ENCODE measurements around the gene GSTK1.
"Not testable (repeated sequence)": the region's sequence is repeated elsewhere in the genome, so short reads cannot be mapped to it uniquely, and the experiment has no call there.

DNA sequence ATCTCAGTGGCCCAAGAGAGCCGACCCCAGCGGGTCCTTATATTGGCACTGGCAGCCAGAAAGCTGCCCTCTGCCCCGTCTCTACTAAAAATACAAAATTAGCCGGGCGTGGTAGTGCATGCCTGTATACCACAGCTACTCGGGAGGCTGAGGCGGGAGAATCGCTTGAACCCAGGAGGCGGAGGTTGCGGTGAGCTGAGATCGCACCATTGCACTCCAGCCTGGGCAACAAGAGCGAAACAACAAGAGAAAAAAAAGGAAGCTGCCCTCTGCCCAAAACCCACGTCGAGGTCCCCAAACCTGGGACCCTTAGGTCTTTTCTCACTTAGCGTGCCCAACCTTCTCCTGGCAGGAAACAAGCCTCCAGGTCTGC, 941 bp downstream of the GSTK1 start:
- TF ChIP-seq CSDC2 (CRISPR knock-in tag; IDR thresholded peaks at IDR 0.05); ZNF8 (CRISPR knock-in tag; IDR thresholded peaks at IDR 0.05); ARNTL (CRISPR knock-in tag; IDR thresholded peaks at IDR 0.05; ENCODE audit: borderline replicate concordance, low read depth): not testable (repeated sequence)
- TF ChIP-seq, protein P1, sequence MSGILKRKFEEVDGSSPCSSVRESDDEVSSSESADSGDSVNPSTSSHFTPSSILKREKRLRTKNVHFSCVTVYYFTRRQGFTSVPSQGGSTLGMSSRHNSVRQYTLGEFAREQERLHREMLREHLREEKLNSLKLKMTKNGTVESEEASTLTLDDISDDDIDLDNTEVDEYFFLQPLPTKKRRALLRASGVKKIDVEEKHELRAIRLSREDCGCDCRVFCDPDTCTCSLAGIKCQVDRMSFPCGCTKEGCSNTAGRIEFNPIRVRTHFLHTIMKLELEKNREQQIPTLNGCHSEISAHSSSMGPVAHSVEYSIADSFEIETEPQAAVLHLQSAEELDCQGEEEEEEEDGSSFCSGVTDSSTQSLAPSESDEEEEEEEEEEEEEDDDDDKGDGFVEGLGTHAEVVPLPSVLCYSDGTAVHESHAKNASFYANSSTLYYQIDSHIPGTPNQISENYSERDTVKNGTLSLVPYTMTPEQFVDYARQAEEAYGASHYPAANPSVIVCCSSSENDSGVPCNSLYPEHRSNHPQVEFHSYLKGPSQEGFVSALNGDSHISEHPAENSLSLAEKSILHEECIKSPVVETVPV (CRISPR knock-in tag; IDR thresholded peaks at IDR 0.05), result not testable (repeated sequence)
- TF ChIP-seq, protein P2, sequence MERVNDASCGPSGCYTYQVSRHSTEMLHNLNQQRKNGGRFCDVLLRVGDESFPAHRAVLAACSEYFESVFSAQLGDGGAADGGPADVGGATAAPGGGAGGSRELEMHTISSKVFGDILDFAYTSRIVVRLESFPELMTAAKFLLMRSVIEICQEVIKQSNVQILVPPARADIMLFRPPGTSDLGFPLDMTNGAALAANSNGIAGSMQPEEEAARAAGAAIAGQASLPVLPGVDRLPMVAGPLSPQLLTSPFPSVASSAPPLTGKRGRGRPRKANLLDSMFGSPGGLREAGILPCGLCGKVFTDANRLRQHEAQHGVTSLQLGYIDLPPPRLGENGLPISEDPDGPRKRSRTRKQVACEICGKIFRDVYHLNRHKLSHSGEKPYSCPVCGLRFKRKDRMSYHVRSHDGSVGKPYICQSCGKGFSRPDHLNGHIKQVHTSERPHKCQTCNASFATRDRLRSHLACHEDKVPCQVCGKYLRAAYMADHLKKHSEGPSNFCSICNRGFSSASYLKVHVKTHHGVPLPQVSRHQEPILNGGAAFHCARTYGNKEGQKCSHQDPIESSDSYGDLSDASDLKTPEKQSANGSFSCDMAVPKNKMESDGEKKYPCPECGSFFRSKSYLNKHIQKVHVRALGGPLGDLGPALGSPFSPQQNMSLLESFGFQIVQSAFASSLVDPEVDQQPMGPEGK (CRISPR knock-in tag; IDR thresholded peaks at IDR 0.05; ENCODE audit: borderline replicate concordance), result not testable (repeated sequence)
